ENCODE results near the gene IQGAP1. TPM values are rescaled to one million over a fixed set of nuclear protein-coding genes. Genes with fewer than 3 reads are reported as not detected.
"Not testable (repeated sequence)": the region's sequence is repeated elsewhere in the genome, so short reads cannot be mapped to it uniquely, and the experiment has no call there.

The IQGAP1 gene
- total and polyA plus RNA-seq, 2 of the 4 experiments (the other 2 are of a cell fraction), result 87.5 to 207 TPM

DNA sequence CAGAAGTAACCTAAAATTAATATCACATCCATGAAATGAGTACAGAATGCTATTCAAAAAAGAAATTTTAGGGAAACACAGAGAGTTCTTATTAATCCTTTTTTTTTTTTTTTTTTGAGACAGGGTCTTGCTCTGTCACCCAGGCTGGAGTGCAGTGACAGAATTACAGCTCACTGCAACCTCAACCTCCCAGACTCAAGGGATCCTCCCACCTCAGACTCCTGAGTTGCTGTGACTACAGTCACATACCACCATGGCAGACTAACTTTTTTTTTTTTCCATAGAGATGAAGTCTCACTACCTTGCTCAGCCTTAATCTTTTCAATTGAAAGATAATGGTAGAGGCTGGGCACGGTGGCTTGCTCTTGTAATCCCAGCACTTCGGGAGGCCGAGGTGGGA lies 135.3 kb downstream of the IQGAP1 start:
- Histone ChIP-seq H4K5ac (ENCODE audit: low read depth, low read length) (no peak overlapping the region), H4K8ac (ENCODE audit: low read depth in 2 of 2, low read length in 2 of 2) (no peak overlapping the region), H3K9me1 (ENCODE audit: insufficient read depth, low read length) (peaks cover 18% of the 10 kb centered on the region), H3K4me2 (ENCODE audit: low read depth, low read length) (no peak overlapping the region), H2BK20ac (ENCODE audit: low read depth, low read length) (no peak overlapping the region), H3K4ac (ENCODE audit: low read depth, low read length) (no peak overlapping the region), H3K23ac (ENCODE audit: low read depth, low read length) (no peak overlapping the region), H3K4me3 (ENCODE audit: insufficient read depth, low read depth, low read length) (no peak overlapping the region), H3K56ac (ENCODE audit: extremely low read depth, insufficient read depth, low read length) (no peak overlapping the region), H3K36me3 (ENCODE audit: control insufficient read depth, insufficient read depth, low read length) (no peaks in the 10 kb centered on the region), H4K91ac (ENCODE audit: insufficient read depth, low read depth, low read length) (no peak overlapping the region), H3K9ac (ENCODE audit: low read depth, low read length) (no peak overlapping the region), H3K14ac (replicated peaks; ENCODE audit: low read depth, low read length) (no peak overlapping the region), H3K79me1 (ENCODE audit: low read depth in 1 of 2, low read length in 2 of 2) (no peaks in the 10 kb centered on the region), H3K27me3 (ENCODE audit: control insufficient read depth, insufficient read depth, low read length) (no peaks in the 10 kb centered on the region), H4K20me1 (ENCODE audit: insufficient read depth, low read length) (no peaks in the 10 kb centered on the region), H3K18ac (ENCODE audit: low read depth, low read length) (no peak overlapping the region), H2AK5ac (ENCODE audit: low read depth, low read length) (no peak overlapping the region), H2BK5ac (ENCODE audit: low read depth, low read length, poor library complexity, severe bottlenecking) (no peak overlapping the region), H3K27ac (ENCODE audit: insufficient read depth, low read length) (no peak overlapping the region), H2AK9ac (replicated peaks; ENCODE audit: low read depth, low read length, poor library complexity) (no peak overlapping the region), H2BK15ac (ENCODE audit: low read depth, low read length) (no peak overlapping the region), H3K4me1 (ENCODE audit: control insufficient read depth, insufficient read depth, low read length) (peaks cover 5% of the 10 kb centered on the region), H2BK120ac (ENCODE audit: low read depth, low read length) (no peak overlapping the region), H2AFZ (replicated peaks; ENCODE audit: low read length, poor library complexity) (no peak overlapping the region), H3K9me3 (ENCODE audit: control insufficient read depth, insufficient read depth, low read length) (no peaks in the 10 kb centered on the region)
- WGBS, 2 experiments (ENCODE audit: extremely low coverage in 2 of 2, insufficient read length in 1 of 2), result no CpG with 5 or more reads among the region's 3 CpGs
- intact Hi-C loops (cut with micrococcal nuclease) (no loop called here), dilution Hi-C loops (cut with HindIII; ENCODE audit: low sequenced_read_pairs, unreplicated experiment) (no loop called here), in situ Hi-C loops (cut with MboI; ENCODE audit: low sequenced_read_pairs) (no loop called here)
- TF ChIP-seq ELK1 (IDR thresholded peaks at IDR 0.05; ENCODE audit: borderline replicate concordance, low read depth, low read length) (no peak), MAZ (IDR thresholded peaks at IDR 0.05; ENCODE audit: borderline replicate concordance, low read depth, low read length) (no peak), MXI1 (IDR thresholded peaks at IDR 0.05; ENCODE audit: borderline replicate concordance, low read depth, low read length) (no peak), FOS (IDR thresholded peaks at IDR 0.05; ENCODE audit: low read depth, low read length) (no peak), POLR2A (IDR thresholded peaks at IDR 0.05; ENCODE audit: low read depth, low read length) (no peak), MAFK (IDR thresholded peaks at IDR 0.05; ENCODE audit: low read depth, low read length) (no peak), CEBPB (IDR thresholded peaks at IDR 0.05; ENCODE audit: low read depth, low read length) (no peak), RCOR1 (IDR thresholded peaks at IDR 0.05; ENCODE audit: insufficient replicate concordance, low read length) (no peak)
- BruUV-seq (replicated peaks), result no TSS peak
- no peak for DNase-seq
- ATAC-seq (ENCODE audit: low read depth), result no peak
- POLR2A ChIA-PET (ENCODE audit: unreplicated experiment), result no interaction called here
- CTCF ChIA-PET, result no interaction called here

- dilution Hi-C loops (cut with HindIII; ENCODE audit: low sequenced_read_pairs, unreplicated experiment); H3K79me1 ChIP-seq (ENCODE audit: low read depth in 1 of 2, low read length in 2 of 2); H3K27ac ChIP-seq (ENCODE audit: insufficient read depth, low read length); H3K23ac ChIP-seq (ENCODE audit: low read depth, low read length); H3K56ac ChIP-seq (ENCODE audit: extremely low read depth, insufficient read depth, low read length); H2BK5ac ChIP-seq (ENCODE audit: low read depth, low read length, poor library complexity, severe bottlenecking); H4K20me1 ChIP-seq (ENCODE audit: insufficient read depth, low read length); H2AK5ac ChIP-seq (ENCODE audit: low read depth, low read length); H2BK15ac ChIP-seq (ENCODE audit: low read depth, low read length); H2AK9ac ChIP-seq (replicated peaks; ENCODE audit: low read depth, low read length, poor library complexity); BruUV-seq (replicated peaks); H4K8ac ChIP-seq (ENCODE audit: low read depth in 2 of 2, low read length in 2 of 2); H4K91ac ChIP-seq (ENCODE audit: insufficient read depth, low read depth, low read length); H3K4ac ChIP-seq (ENCODE audit: low read depth, low read length); H3K4me3 ChIP-seq (ENCODE audit: insufficient read depth, low read depth, low read length); H3K9me3 ChIP-seq (ENCODE audit: control insufficient read depth, insufficient read depth, low read length); H3K14ac ChIP-seq (replicated peaks; ENCODE audit: low read depth, low read length); H2AFZ ChIP-seq (replicated peaks; ENCODE audit: low read length, poor library complexity); H4K5ac ChIP-seq (ENCODE audit: low read depth, low read length); H3K4me1 ChIP-seq (ENCODE audit: control insufficient read depth, insufficient read depth, low read length); H2BK120ac ChIP-seq (ENCODE audit: low read depth, low read length); CTCF ChIA-PET; ATAC-seq (ENCODE audit: low read depth); H3K18ac ChIP-seq (ENCODE audit: low read depth, low read length); H3K36me3 ChIP-seq (ENCODE audit: control insufficient read depth, insufficient read depth, low read length); in situ Hi-C loops (cut with MboI; ENCODE audit: low sequenced_read_pairs); H3K27me3 ChIP-seq (ENCODE audit: control insufficient read depth, insufficient read depth, low read length); H3K4me2 ChIP-seq (ENCODE audit: low read depth, low read length); H3K9ac ChIP-seq (ENCODE audit: low read depth, low read length); intact Hi-C loops (cut with micrococcal nuclease); H2BK20ac ChIP-seq (ENCODE audit: low read depth, low read length): not testable (repeated sequence)
- H3K9me1 ChIP-seq (ENCODE audit: insufficient read depth, low read length), result peaks cover 13% of the 10 kb centered on the region
- POLR2A ChIA-PET (ENCODE audit: unreplicated experiment), result interaction anchor here (0.6 kb wide), 1 partner anchor 747 kb away, joined by 11 read pairs; no protein-coding TSS in a partner anchor
- peak; percentile 43 for DNase-seq
- WGBS, 2 experiments (ENCODE audit: extremely low coverage in 2 of 2, insufficient read length in 1 of 2), result 100% methylated on average over 1 of the region's 6 CpGs; no CpG with 5 or more reads in 1 of the 2 experiments
Observed at GRCh38 chr15:90524018-90524803, 136.2 kb downstream of the IQGAP1 start.
